ENCODE data around the gene NKD1.

The NKD1 gene

DNA sequence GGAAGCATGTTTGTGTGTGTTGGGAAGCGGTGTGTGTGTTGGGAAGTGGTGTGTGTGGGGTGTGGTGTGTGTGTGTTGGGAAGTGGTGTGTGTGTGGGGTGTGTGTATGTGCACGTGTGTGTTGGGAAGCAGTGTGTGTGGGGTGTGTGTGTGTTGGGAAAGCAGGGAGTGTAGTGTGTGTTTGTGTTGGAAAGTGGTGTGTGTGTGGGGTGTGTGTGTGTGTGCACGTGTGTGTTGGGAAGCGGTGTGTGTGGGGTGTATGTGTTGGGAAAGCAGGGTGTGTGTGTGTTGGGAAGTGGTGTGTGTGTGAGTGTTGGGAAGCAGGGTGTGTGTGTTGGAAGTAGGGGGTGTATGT lies 144.4 kb downstream of the NKD1 start:
- DNase-seq (ENCODE audit: low read depth in 3 of 3, low spot score in 1 of 3) = no peak

DNA sequence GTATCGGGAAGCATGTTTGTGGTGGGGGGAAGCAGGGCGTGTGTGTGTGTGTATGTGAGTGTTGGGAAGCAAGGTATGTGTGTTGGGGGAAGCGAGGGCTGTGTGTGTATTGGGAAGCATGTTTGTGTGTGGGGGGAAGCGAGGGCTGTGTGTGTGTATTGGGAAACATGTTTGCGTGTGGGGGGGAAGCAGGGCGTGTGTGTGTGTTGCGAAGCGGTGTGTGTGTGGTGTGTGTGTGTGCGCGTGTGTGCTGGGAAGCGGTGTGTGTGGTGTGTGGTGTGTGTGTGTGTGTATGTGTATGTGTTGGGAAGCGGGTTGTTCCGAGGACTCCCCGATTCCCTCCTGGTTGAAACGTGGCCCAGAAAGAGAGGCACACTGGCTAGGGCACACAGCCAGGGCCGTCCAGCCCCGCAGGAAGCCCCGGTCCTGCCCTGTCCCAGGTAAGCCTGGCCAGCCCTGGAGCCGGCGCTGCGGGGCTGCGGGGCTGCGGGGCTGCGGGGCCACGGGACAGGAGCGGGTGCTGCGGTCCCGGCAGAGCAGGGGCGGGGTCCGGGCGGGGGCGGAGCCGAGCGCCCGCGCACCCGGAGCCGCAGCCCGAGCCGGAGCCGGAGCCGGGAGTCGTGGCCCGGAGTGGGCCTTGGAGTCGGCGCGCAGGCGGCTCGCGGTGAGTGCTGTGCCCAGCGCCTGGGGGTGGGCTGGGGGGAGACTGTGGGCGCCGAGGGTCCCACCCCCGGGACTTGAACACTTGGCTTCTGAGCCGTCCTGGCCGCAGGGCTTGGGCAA lies 145.0 kb downstream of the NKD1 start, which contains the start of gene NOD2:
NOD2 (plus strand) TSS at position 608 of the 783 bp plus-strand sequence. CDS start 5,890 bp downstream, outside the sequence.
- no peak for DNase-seq (ENCODE audit: low read depth in 3 of 3, low spot score in 1 of 3)

GRCh38 chr16:50694206-50694605 lies 146.0 kb downstream of the NKD1 start:
- DNase-seq (ENCODE audit: low read depth in 3 of 3, low spot score in 1 of 3) = no peak

- no peak for DNase-seq (ENCODE audit: low read depth in 3 of 3, low spot score in 1 of 3)
Observed at GRCh38 chr16:50695017-50696000, 147.1 kb downstream of the NKD1 start.

GRCh38 chr16:50696126-50696525 lies 147.9 kb downstream of the NKD1 start:
- no peak for DNase-seq (ENCODE audit: low read depth in 3 of 3, low spot score in 1 of 3)

- peak in 1 of 3 donors; percentile 25 for DNase-seq (ENCODE audit: low read depth in 3 of 3, low spot score in 1 of 3)
Observed at GRCh38 chr16:50696575-50697420, 148.6 kb downstream of the NKD1 start.

DNA sequence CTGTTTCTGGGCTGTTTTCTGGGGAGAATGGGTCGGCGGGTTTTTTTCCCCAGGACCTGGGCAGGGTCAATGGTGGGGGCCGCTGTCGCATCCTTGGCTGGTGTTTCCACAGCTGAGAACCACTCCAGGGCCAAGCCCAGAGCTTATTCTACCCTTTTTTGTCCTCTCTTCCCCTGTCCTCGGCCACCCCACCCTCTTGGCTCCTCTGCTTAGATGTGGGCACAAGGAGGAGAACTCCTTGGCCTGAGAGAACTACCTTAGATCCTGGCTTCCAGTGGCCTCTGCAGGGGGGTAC lies 149.2 kb downstream of the NKD1 start:
- DNase-seq (ENCODE audit: low read depth in 3 of 3, low spot score in 1 of 3) = no peak

DNA sequence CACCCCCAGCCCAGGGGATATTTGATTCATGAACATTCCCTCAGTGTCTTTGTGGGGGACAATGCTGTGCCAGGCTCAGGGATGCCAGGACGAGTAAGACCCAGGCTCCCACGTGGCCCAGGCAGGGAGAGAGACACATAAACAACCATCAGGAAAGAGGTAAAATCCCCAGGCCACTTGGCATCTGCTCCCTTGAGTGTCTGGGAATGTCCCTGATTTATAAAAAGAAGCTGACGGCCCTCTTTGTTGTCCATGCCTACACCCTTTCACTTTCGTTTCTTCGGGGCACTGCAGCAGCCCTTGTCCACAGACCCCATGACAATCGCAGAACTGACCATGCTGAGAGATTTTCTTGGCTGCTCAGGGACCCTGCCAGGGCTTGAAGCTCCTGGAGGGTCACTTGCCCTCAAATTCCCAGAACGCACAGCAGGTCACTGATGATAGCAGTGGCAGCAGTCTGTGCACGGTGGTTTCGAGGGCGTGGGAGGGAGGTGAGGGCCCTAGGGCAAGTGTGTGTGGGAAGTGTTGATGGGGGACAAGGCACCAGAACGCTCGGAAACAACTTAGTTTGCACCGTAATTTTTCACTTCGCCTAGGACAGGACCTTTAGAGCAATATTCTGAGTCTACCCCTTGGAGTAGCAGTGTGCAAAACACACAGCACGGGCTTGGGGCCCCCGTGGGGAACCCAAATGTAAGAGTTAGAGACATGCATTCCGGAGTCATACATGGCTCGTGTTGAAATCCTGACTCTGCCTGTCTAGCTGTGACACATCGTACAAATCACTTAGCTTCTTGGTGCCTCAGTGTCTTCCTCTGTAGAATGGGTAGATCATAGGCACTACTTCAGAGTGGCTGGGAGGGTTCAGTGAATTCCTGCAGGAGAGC lies 149.9 kb downstream of the NKD1 start:
- no peak for DNase-seq (ENCODE audit: low read depth in 3 of 3, low spot score in 1 of 3)

All from stimulated activated CD4-positive, alpha-beta T cell treated with anti-CD3 and anti-CD28 coated beads, TNF-alpha, amount 100 ng/mL, for 1 hour (primary cell).